K562 (cell line): Measurements from ENCODE around the gene HOXB7. TPM values are rescaled to one million over a fixed set of nuclear protein-coding genes. Genes with fewer than 3 reads are reported as not detected.

Source experiments
- ATAC-seq: fragments of 200-7000 bp; cut with Tn5 transposase; 3 replicates; pipeline ENCODE4 v1.9.1; 2020; ENCODE audit warnings: moderate library complexity
- BruUV-seq: library from RNA; stranded (reverse); fragments of 400-500 nt; replicated peaks from 2 replicates; lab custom pipeline; 2021; lab: Mats Ljungman, UMichigan
- CTCF ChIA-PET: fragments of 300-600 bp; formaldehyde crosslinking; extraction: SDS; loops from one replicate; lab custom pipeline; 2021; ENCODE audit warnings: low intra/inter-chr PET ratio; lab: Yijun Ruan, JAX
- POLR2A ChIA-PET: fragments of 300-600, 350-650 bp; sonication (Branson Sonifier 250); formaldehyde crosslinking; extraction: SDS; loops from one replicate; lab custom pipeline; 2021; ENCODE audit warnings: antibody characterized with exemption, inconsistent platforms; lab: Yijun Ruan, JAX
- DNase-seq, 4 experiments: peaks; one replicate each; pipeline versions ENCODE4 v3.0.0 to v3.0.0-alpha.2; 2011 to 2018; ENCODE audit warnings: low spot score in 3 of 4, mixed read lengths in 3 of 4; ENCODE audit errors: extremely low read depth in 1 of 4
- FAIRE-seq: peaks from 2 replicates; lab custom pipeline; 2011; peaks lifted over from hg19 to GRCh38; lab: Jason Lieb, UNC
- H2AFZ ChIP-seq: 2 replicates; pipeline ENCODE4 v1.6.0; 2011; ENCODE audit warnings: low read depth, low read length, control low read depth, inconsistent platforms
- H3K27ac ChIP-seq: fragments of 200-600 bp; 3 replicates; pipeline ENCODE4 v1.8.0; 2011; ENCODE audit warnings: low read depth, mild to moderate bottlenecking, control low read depth, inconsistent platforms, low read length, moderate library complexity, mixed read lengths; ENCODE audit errors: extremely low read depth
- H3K27me3 ChIP-seq, 2 experiments: fragments of 300-600 bp in 1 of 2; 2 replicates in 1 of 2; 3 replicates in 1 of 2; pipeline versions ENCODE4 v1.6.0 to v1.8.0; 2011; ENCODE audit warnings: inconsistent platforms in 2 of 2, low read length in 2 of 2, mild to moderate bottlenecking in 1 of 2, mixed read lengths in 1 of 2, moderate library complexity in 1 of 2; ENCODE audit not compliant: control insufficient read depth in 2 of 2, insufficient read depth in 2 of 2
- H3K36me3 ChIP-seq: fragments of 300-600 bp; 3 replicates; pipeline ENCODE4 v1.8.0; 2011; ENCODE audit warnings: mild to moderate bottlenecking, low read length, inconsistent platforms; ENCODE audit not compliant: control insufficient read depth, insufficient read depth
- H3K4me1 ChIP-seq, 2 experiments: fragments of 200-600 bp in 1 of 2; replicated peaks in 1 of 2; 2 replicates in 1 of 2; 3 replicates in 1 of 2; pipeline versions ENCODE4 v1.5.1 to v1.8.0; 2011; ENCODE audit warnings: inconsistent platforms in 2 of 2, low read length in 2 of 2, mild to moderate bottlenecking in 1 of 2, mixed read lengths in 1 of 2, moderate library complexity in 1 of 2; ENCODE audit not compliant: control insufficient read depth in 2 of 2, insufficient read depth in 2 of 2
- H3K4me2 ChIP-seq: 2 replicates; pipeline ENCODE4 v1.6.1; 2011; ENCODE audit warnings: low read length, control low read depth, inconsistent platforms, mixed read lengths; ENCODE audit not compliant: insufficient read depth
- H3K4me3 ChIP-seq: fragments of 200-600 bp; sonication (generic), shearing (Covaris generic); 2 replicates; pipeline ENCODE4 v1.5.1; 2016; ENCODE audit warnings: control low read depth, inconsistent platforms
- H3K79me2 ChIP-seq: fragments of 200-600 bp; 3 replicates; pipeline ENCODE4 v1.8.0; 2011; ENCODE audit warnings: low read length, inconsistent platforms; ENCODE audit not compliant: control insufficient read depth, insufficient read depth
- H3K9ac ChIP-seq, 2 experiments: 2 replicates each; pipeline versions ENCODE4 v1.6.0 to v1.6.1; 2011; ENCODE audit warnings: low read depth in 2 of 2, low read length in 2 of 2, control low read depth in 1 of 2, inconsistent platforms in 1 of 2, mild to moderate bottlenecking in 1 of 2, mixed read lengths in 1 of 2; ENCODE audit not compliant: insufficient read depth in 1 of 2
- H3K9me1 ChIP-seq: one replicate; pipeline ENCODE4 v1.6.0; 2011; ENCODE audit warnings: inconsistent platforms, mild to moderate bottlenecking, low read length, moderate library complexity; ENCODE audit not compliant: control insufficient read depth, insufficient read depth
- H3K9me3 ChIP-seq: replicated peaks from 2 replicates; pipeline ENCODE4 v1.5.1; 2011; ENCODE audit warnings: low read depth, low read length, inconsistent platforms; ENCODE audit not compliant: control insufficient read depth, insufficient read depth
- H4K20me1 ChIP-seq: replicated peaks from 2 replicates; pipeline ENCODE4 v1.6.1; 2011; ENCODE audit warnings: low read length, inconsistent platforms, mixed read lengths; ENCODE audit not compliant: control insufficient read depth, insufficient read depth
- GABPB2 ChIP-seq: fragments of 250-450 bp; sonication (Bioruptor Pico); conservative IDR thresholded peaks from 2 replicates; pipeline ENCODE4 v1.5.1; 2021; ENCODE audit warnings: mild to moderate bottlenecking
- ZNF561 ChIP-seq: fragments of 450-650 bp; formaldehyde crosslinking; conservative IDR thresholded peaks from 2 replicates; pipeline ENCODE4 v1.4.0; 2020; ENCODE audit warnings: mild to moderate bottlenecking, moderate library complexity
- WGBS: fragments of 100-300 bp; shearing (Covaris generic); methylation state at CpG from one replicate; pipeline ENCODE4 v1.1.6; 2016; ENCODE audit warnings: low coverage, mixed read lengths; ENCODE audit not compliant: insufficient coverage; ENCODE audit errors: missing lambda C conversion rate; 5-methylcytosine and 5-hydroxymethylcytosine counted together
- in situ Hi-C: fragments of 300-500 bp; cut with MboI; formaldehyde crosslinking; loops from 4 replicates; pipeline ENCODE4 v1.15.0; 2018; ENCODE audit warnings: inconsistent platforms, mixed read lengths
- intact Hi-C: fragments of 100-400 bp; cut with micrococcal nuclease; formaldehyde crosslinking; loops from 2 replicates; pipeline ENCODE4 v1.14.2; 2022
- polyA plus RNA-seq, 8 experiments: library from polyadenylated mRNA; depleted of rRNA in 4 of 8; stranded (reverse) in 5 of 8; unstranded in 3 of 8; fragments of >200 nt; fragmentation: Nextera tagmentation in 2 of 8; fragmentation: Illumina TruSeq in 1 of 8; extraction: Ambion mirVana in 2 of 8; extraction: Trizol in 1 of 8; gene quantifications; 2 replicates each; pipeline versions ENCODE4 v1.2.1 to v1.2.3, GENCODE V29; 2011 to 2014; ENCODE audit warnings: inconsistent platforms in 1 of 8, missing spikeins in 1 of 8
- total RNA-seq, 7 experiments: library from RNA; depleted of rRNA in 6 of 7; stranded (reverse); fragments of >200 nt in 6 of 7; fragmentation: Illumina TruSeq in 2 of 7; extraction: Trizol in 2 of 7; gene quantifications; 2 replicates each; pipeline versions ENCODE4 v1.2.1 to v1.2.3, GENCODE V29; 2011 to 2021; ENCODE audit warnings: low replicate concordance in 1 of 7
- TF ChIP-seq, protein P1 (sequence below): sonication (generic); formaldehyde crosslinking; IDR thresholded peaks from 2 replicates; pipeline ENCODE4 v1.8.0; 2023; ENCODE audit warnings: mild to moderate bottlenecking, missing genetic modification reagents

HOXB7 gene
- total and polyA plus RNA-seq, 9 of the 15 experiments (the other 6 are each of a cell fraction or from before 2014, with no cell fraction given) = 5.5 to 16.7 (median 8.3) TPM

DNA sequence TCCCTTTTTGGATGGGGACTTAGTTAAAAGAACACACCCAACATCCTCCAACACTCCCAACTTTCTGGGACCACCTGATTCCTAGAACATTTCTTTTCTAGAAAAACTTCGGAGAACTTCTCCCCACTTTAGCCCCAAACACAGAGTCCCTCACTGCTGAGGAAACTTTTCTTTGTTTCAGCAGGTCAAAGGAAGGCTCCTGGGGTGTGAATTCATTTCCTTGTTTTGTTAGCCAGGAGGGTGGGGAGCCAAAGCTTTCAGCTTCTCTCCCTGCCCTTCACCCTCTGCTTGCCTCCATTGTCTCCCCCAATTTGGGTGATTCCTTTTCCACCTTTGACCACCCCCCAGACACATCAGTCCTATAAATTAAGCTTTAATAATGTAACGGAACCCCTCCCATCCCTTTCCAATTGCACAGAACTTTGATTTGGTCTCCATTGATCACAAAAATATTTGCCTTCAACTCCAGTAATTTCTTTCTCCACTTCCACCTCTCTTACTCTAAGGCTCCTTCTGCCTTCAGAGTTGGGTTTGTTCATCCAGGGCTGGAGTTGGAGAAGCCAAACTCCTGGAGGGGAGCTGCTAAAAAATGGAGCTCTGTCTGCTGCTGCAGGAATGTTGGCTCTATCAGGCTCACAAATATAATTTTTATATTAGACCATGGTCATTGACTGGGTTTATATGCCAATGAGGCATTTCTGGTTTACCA lies 43.0 kb downstream of the HOXB7 start:
- H3K79me2 ChIP-seq = peaks cover 68% of the 10 kb centered on the region
- BruUV-seq = no TSS peak
- peaks cover 95% of the 10 kb centered on the region; the same call in 2 of the 3 replicates for H3K36me3 ChIP-seq
- no peak overlapping the region for H2AFZ ChIP-seq
- no peak overlapping the region for H3K27ac ChIP-seq
- no peak overlapping the region for H3K4me2 ChIP-seq
- intact Hi-C loops (no loop called here), in situ Hi-C loops (no loop called here)
- TF ChIP-seq GABPB2 (CRISPR knock-in tag) (no peak), ZNF561 (CRISPR knock-in tag) (no peak)
- ATAC-seq = no peak
- H3K4me3 ChIP-seq = no peak overlapping the region
- WGBS = 87% methylated on average over 1 of the region's 2 CpGs
- POLR2A ChIA-PET = interaction anchor here (0.5 to 3.9 kb wide), 5 partner anchors 11 to 1221 kb away, joined by 3 to 21 read pairs (median 4); no protein-coding TSS in a partner anchor
- H3K9me3 ChIP-seq = no peaks in the 10 kb centered on the region
- CTCF ChIA-PET = no interaction called here
- H3K27me3 ChIP-seq = no peaks in the 10 kb centered on the region
- FAIRE-seq = no peak
- no peak for DNase-seq
- H3K4me1 ChIP-seq = peaks cover 36% of the 10 kb centered on the region in 2 experiments
- H3K9me1 ChIP-seq = peaks cover 3% of the 10 kb centered on the region
- H3K9ac ChIP-seq = peak overlapping the region in 1 of 2 experiments; percentile 5; a peak in 1 of 4 replicates
- no peaks in the 10 kb centered on the region; the same call in 1 of the 2 replicates for H4K20me1 ChIP-seq

DNA sequence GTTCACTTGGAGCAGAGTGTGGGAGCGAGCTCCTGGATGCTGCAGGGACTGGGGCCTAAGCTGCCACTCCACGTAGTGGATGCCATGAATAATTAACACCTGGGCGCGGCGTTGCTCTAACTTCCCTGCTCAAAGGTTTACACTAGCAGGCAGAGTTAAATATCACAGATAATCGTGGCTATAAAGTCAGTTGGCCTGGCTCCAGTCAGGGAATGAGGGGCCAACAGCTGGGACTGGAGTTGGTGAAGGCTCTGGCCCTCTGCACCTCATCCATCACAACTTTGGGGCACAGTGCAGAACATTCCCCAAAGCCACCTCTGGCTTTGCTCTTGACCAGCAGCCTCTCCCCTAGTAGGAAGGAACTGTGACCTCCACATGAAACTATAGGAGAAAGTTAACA lies 43.6 kb downstream of the HOXB7 start:
- Histone ChIP-seq H3K4me1 (peaks cover 30 to 31% of the 10 kb centered on the region in 2 experiments), H3K4me2 (no peak overlapping the region), H3K9me1 (peaks cover 6% of the 10 kb centered on the region), H3K9me3 (no peaks in the 10 kb centered on the region), H3K27ac (no peak overlapping the region), H3K27me3 (no peaks in the 10 kb centered on the region), H4K20me1 (no peaks in the 10 kb centered on the region; the same call in 1 of the 2 replicates), H3K4me3 (no peak overlapping the region), H3K9ac (peak overlapping the region in 1 of 2 experiments; percentile 54; a peak in 1 of 4 replicates), H2AFZ (no peak overlapping the region), H3K36me3 (peaks cover 95% of the 10 kb centered on the region; the same call in 2 of the 3 replicates), H3K79me2 (peaks cover 62% of the 10 kb centered on the region)
- WGBS = 72% methylated on average over 6 of the region's 6 CpGs
- intact Hi-C loops = no loop called here
- DNase-seq (no peak), ATAC-seq (no peak), FAIRE-seq (no peak)
- POLR2A ChIA-PET = interaction anchor here (0.6 to 3.9 kb wide), 3 partner anchors 11 to 1222 kb away, joined by 3 to 21 read pairs (median 3); no protein-coding TSS in a partner anchor
- in situ Hi-C loops = no loop called here
- CTCF ChIA-PET = no interaction called here
- TF ChIP-seq, protein P1, sequence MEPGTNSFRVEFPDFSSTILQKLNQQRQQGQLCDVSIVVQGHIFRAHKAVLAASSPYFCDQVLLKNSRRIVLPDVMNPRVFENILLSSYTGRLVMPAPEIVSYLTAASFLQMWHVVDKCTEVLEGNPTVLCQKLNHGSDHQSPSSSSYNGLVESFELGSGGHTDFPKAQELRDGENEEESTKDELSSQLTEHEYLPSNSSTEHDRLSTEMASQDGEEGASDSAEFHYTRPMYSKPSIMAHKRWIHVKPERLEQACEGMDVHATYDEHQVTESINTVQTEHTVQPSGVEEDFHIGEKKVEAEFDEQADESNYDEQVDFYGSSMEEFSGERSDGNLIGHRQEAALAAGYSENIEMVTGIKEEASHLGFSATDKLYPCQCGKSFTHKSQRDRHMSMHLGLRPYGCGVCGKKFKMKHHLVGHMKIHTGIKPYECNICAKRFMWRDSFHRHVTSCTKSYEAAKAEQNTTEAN (CRISPR knock-in tag) = no peak
- no TSS peak for BruUV-seq
